HepG2 (cell line): ENCODE results near the gene FKBP8. TPM values are rescaled to one million over a fixed set of nuclear protein-coding genes. Genes with fewer than 3 reads are reported as not detected.

Experiments
- ARNT2 ChIP-seq: sonication (generic); formaldehyde crosslinking; IDR thresholded peaks from 2 replicates; pipeline ENCODE4 v1.8.0; 2022; ENCODE audit warnings: mild to moderate bottlenecking, low read depth, missing genetic modification reagents, moderate library complexity
- CC2D1A ChIP-seq: sonication (generic); formaldehyde crosslinking; IDR thresholded peaks from 2 replicates; pipeline ENCODE4 v1.8.1; 2023; ENCODE audit warnings: mild to moderate bottlenecking, missing genetic modification reagents
- CEBPB ChIP-seq: IDR thresholded peaks from 2 replicates; pipeline ENCODE4 v1.6.1; 2011; ENCODE audit warnings: low read depth, low read length, improper control_type of control experiment, borderline replicate concordance
- HOXA3 ChIP-seq: sonication (generic); formaldehyde crosslinking; IDR thresholded peaks from 2 replicates; pipeline ENCODE4 v1.5.0; 2020; ENCODE audit warnings: missing genetic modification reagents
- MYC ChIP-seq: sonication (generic); formaldehyde crosslinking; IDR thresholded peaks from 2 replicates; pipeline ENCODE4 v1.9.0; 2021; ENCODE audit warnings: missing genetic modification reagents, borderline replicate concordance
- NR2F1 ChIP-seq, 2 experiments: fragments of 450-650 bp in 1 of 2; formaldehyde crosslinking in 1 of 2; IDR thresholded peaks; 2 replicates each; pipeline versions ENCODE4 v1.5.0 to v1.6.1; 2016 to 2020; ENCODE audit warnings: mild to moderate bottlenecking in 1 of 2, missing compliant biosample characterization in 1 of 2, missing genetic modification reagents in 1 of 2, moderate library complexity in 1 of 2
- RORA ChIP-seq: sonication (generic); formaldehyde crosslinking; IDR thresholded peaks from 2 replicates; pipeline ENCODE4 v1.5.0; 2020; ENCODE audit warnings: mild to moderate bottlenecking, missing genetic modification reagents, moderate library complexity
- SAFB2 ChIP-seq: sonication (generic); formaldehyde crosslinking; IDR thresholded peaks from 2 replicates; pipeline ENCODE4 v1.5.1; 2020; ENCODE audit warnings: missing genetic modification reagents, low read depth, mild to moderate bottlenecking, borderline replicate concordance
- SIX1 ChIP-seq: sonication (generic); formaldehyde crosslinking; IDR thresholded peaks from 2 replicates; pipeline ENCODE4 v1.4.0; 2020; ENCODE audit warnings: missing genetic modification reagents, borderline replicate concordance
- SIX4 ChIP-seq: sonication (generic); formaldehyde crosslinking; IDR thresholded peaks from 2 replicates; pipeline ENCODE4 v1.4.0; 2020; ENCODE audit warnings: missing genetic modification reagents
- SMAD9 ChIP-seq: sonication (generic); formaldehyde crosslinking; IDR thresholded peaks from 2 replicates; pipeline ENCODE4 v1.5.1; 2020; ENCODE audit warnings: mild to moderate bottlenecking, missing genetic modification reagents
- TAF1 ChIP-seq: sonication (generic); formaldehyde crosslinking; IDR thresholded peaks from 2 replicates; pipeline ENCODE4 v1.4.0; 2020; ENCODE audit warnings: missing genetic modification reagents
- TGIF2 ChIP-seq: IDR thresholded peaks from 2 replicates; pipeline ENCODE4 v1.6.1; 2016; ENCODE audit warnings: control low read depth, missing compliant biosample characterization
- ZNF282 ChIP-seq: fragments of 450-650 bp; IDR thresholded peaks from 2 replicates; pipeline ENCODE4 v1.6.1; 2018; ENCODE audit not compliant: partially characterized antibody
- ZNF343 ChIP-seq: sonication (generic); formaldehyde crosslinking; IDR thresholded peaks from 2 replicates; pipeline ENCODE4 v1.4.0; 2020; ENCODE audit warnings: mild to moderate bottlenecking, missing genetic modification reagents
- polyA plus RNA-seq, 8 experiments: library from polyadenylated mRNA; depleted of rRNA in 3 of 8; stranded (reverse) in 7 of 8; unstranded in 1 of 8; fragments of >200 nt; fragmentation: Illumina TruSeq in 4 of 8; extraction: Trizol in 4 of 8; gene quantifications; 2 replicates each; pipeline versions ENCODE4 v1.2.1 to v1.2.3, GENCODE V29; 2011 to 2016; ENCODE audit warnings: low read depth in 4 of 8, missing spikeins in 1 of 8, mixed read lengths in 1 of 8; ENCODE audit not compliant: insufficient read depth in 1 of 8
- total RNA-seq, 5 experiments: library from RNA; depleted of rRNA; stranded (reverse); fragments of >200 nt; fragmentation: Illumina TruSeq; extraction: Trizol; gene quantifications; 2 replicates each; pipeline ENCODE4 v1.2.3, GENCODE V29; 2016; ENCODE audit warnings: low read depth in 1 of 5
- TF ChIP-seq, protein P1 (sequence below): sonication (generic); formaldehyde crosslinking; IDR thresholded peaks from 2 replicates; pipeline ENCODE4 v1.4.0; 2020; ENCODE audit warnings: missing genetic modification reagents, borderline replicate concordance
- TF ChIP-seq, protein P2 (sequence below): sonication (generic); formaldehyde crosslinking; IDR thresholded peaks from 2 replicates; pipeline ENCODE4 v1.4.0; 2020; ENCODE audit warnings: missing genetic modification reagents
- TF ChIP-seq, protein P3 (sequence below): sonication (generic); formaldehyde crosslinking; IDR thresholded peaks from 2 replicates; pipeline ENCODE4 v1.8.0; 2022; ENCODE audit warnings: low read depth, missing genetic modification reagents
- TF ChIP-seq, protein P4 (sequence below): sonication (generic); formaldehyde crosslinking; IDR thresholded peaks from 2 replicates; pipeline ENCODE4 v1.8.1; 2023; ENCODE audit warnings: mild to moderate bottlenecking, missing genetic modification reagents

FKBP8 gene
- total and polyA plus RNA-seq, 2 of the 13 experiments (the other 11 are each of a cell fraction or from before 2014, with no cell fraction given): 81.7 to 93.9 TPM

DNA sequence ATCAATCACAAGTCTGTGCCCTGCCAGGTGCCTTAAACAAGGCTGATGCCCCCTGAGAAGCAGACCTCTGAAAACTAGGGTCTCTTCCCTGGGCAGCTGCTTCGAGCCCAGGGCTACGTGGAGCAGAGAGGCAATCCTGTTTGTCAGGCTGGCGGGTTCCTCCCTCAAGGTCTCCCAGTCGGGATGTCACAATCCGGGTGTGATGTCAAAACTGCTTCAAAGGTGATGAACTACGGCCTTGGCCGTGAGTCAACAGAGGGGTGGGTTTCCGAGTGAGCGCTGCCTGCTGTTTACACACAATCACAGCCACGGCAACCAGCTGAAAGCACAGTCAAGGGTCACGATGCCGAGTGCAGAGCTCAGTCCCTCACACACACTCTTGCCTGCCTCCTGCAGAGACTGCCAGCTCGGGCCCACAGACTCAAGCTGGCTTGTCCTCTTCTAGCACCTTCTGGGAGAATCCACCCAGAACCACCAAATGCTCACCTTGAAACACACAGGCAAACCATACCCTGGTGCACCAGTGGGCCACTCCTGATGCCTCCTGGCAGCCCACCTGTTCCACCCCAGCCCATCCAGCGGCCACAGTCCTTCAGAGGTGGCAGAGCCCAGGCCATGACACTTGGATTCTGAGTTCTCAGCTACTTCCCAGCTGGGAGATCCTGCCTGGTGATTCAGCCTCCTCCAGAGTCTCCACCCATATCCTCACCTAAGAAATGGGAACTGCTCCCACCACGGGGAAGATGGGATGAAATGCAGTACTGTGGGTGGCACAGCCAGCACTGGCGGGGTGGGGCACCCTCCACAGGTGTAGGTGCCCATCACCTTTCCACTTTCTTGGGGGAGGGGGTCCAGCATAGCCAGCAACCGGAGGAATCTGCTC is 28.3 kb downstream of the FKBP8 start (continued):
- TF ChIP-seq, protein P1, sequence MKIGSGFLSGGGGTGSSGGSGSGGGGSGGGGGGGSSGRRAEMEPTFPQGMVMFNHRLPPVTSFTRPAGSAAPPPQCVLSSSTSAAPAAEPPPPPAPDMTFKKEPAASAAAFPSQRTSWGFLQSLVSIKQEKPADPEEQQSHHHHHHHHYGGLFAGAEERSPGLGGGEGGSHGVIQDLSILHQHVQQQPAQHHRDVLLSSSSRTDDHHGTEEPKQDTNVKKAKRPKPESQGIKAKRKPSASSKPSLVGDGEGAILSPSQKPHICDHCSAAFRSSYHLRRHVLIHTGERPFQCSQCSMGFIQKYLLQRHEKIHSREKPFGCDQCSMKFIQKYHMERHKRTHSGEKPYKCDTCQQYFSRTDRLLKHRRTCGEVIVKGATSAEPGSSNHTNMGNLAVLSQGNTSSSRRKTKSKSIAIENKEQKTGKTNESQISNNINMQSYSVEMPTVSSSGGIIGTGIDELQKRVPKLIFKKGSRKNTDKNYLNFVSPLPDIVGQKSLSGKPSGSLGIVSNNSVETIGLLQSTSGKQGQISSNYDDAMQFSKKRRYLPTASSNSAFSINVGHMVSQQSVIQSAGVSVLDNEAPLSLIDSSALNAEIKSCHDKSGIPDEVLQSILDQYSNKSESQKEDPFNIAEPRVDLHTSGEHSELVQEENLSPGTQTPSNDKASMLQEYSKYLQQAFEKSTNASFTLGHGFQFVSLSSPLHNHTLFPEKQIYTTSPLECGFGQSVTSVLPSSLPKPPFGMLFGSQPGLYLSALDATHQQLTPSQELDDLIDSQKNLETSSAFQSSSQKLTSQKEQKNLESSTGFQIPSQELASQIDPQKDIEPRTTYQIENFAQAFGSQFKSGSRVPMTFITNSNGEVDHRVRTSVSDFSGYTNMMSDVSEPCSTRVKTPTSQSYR (CRISPR knock-in tag): peak; percentile 90
- TF ChIP-seq NR2F1 (CRISPR knock-in tag; IDR thresholded peaks at IDR 0.05) (peak; percentile 97 to 98), ZNF343 (peak; percentile 69), MYC (peak; percentile 91; the same call in 1 of the 2 replicates), RORA (no peak; the same call in 1 of the 2 replicates), TAF1 (peak; percentile 53), ZNF282 (no peak), HOXA3 (CRISPR knock-in tag) (peak; percentile 99), TGIF2 (peak; percentile 97; the same call in 1 of the 2 replicates), ARNT2 (CRISPR knock-in tag) (peak; percentile 94), SMAD9 (CRISPR knock-in tag) (no peak), SIX4 (CRISPR knock-in tag) (peak; percentile 83), CC2D1A (no peak), SAFB2 (CRISPR knock-in tag) (peak; percentile 30; the same call in 1 of the 2 replicates), CEBPB (peak; percentile 99), SIX1 (CRISPR knock-in tag) (peak; percentile 80; the same call in 1 of the 2 replicates)
- TF ChIP-seq, protein P2, sequence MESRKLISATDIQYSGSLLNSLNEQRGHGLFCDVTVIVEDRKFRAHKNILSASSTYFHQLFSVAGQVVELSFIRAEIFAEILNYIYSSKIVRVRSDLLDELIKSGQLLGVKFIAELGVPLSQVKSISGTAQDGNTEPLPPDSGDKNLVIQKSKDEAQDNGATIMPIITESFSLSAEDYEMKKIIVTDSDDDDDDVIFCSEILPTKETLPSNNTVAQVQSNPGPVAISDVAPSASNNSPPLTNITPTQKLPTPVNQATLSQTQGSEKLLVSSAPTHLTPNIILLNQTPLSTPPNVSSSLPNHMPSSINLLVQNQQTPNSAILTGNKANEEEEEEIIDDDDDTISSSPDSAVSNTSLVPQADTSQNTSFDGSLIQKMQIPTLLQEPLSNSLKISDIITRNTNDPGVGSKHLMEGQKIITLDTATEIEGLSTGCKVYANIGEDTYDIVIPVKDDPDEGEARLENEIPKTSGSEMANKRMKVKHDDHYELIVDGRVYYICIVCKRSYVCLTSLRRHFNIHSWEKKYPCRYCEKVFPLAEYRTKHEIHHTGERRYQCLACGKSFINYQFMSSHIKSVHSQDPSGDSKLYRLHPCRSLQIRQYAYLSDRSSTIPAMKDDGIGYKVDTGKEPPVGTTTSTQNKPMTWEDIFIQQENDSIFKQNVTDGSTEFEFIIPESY (CRISPR knock-in tag): peak; percentile 88
- TF ChIP-seq, protein P3, sequence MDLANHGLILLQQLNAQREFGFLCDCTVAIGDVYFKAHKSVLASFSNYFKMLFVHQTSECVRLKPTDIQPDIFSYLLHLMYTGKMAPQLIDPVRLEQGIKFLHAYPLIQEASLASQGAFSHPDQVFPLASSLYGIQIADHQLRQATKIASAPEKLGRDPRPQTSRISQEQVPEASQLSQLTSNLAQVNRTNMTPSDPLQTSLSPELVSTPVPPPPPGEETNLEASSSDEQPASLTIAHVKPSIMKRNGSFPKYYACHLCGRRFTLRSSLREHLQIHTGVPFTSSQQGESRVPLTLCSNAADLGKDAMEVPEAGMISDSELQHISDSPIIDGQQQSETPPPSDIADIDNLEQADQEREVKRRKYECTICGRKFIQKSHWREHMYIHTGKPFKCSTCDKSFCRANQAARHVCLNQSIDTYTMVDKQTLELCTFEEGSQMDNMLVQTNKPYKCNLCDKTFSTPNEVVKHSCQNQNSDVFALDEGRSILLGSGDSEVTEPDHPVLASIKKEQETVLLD (CRISPR knock-in tag): no peak
- TF ChIP-seq, protein P4, sequence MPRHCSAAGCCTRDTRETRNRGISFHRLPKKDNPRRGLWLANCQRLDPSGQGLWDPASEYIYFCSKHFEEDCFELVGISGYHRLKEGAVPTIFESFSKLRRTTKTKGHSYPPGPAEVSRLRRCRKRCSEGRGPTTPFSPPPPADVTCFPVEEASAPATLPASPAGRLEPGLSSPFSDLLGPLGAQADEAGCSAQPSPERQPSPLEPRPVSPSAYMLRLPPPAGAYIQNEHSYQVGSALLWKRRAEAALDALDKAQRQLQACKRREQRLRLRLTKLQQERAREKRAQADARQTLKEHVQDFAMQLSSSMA (CRISPR knock-in tag): peak; percentile 76; the same call in 1 of the 2 replicates
